T-helper 1 cell treated with Interleukin-12 subunit alpha and Interleukin-12 subunit beta and Interleukin-4 antibody, amounts not matched to agents 30 μg/mL and 1 μg/mL, for 36 hours (primary cell): Measurements from ENCODE around the gene MTCL3.

ENCODE experiments used
- H3K27ac Mint-ChIP-seq: one replicate; pipeline ENCODE4 v1.8.0; 2021; ENCODE audit warnings: mild to moderate bottlenecking, mixed read lengths
- H3K27me3 Mint-ChIP-seq: one replicate; pipeline ENCODE4 v1.8.0; 2021; ENCODE audit warnings: low read depth, mixed read lengths
- H3K36me3 Mint-ChIP-seq: one replicate; pipeline ENCODE4 v1.8.0; 2021; ENCODE audit warnings: low read depth, mixed read lengths
- H3K4me1 Mint-ChIP-seq: one replicate; pipeline ENCODE4 v1.8.0; 2021; ENCODE audit warnings: low read depth, mixed read lengths
- H3K4me3 Mint-ChIP-seq: one replicate; pipeline ENCODE4 v1.8.0; 2021; ENCODE audit warnings: mild to moderate bottlenecking, moderate library complexity, mixed read lengths
- H3K9me3 Mint-ChIP-seq: one replicate; pipeline ENCODE4 v1.8.0; 2021; ENCODE audit warnings: mixed read lengths

The MTCL3 gene

DNA sequence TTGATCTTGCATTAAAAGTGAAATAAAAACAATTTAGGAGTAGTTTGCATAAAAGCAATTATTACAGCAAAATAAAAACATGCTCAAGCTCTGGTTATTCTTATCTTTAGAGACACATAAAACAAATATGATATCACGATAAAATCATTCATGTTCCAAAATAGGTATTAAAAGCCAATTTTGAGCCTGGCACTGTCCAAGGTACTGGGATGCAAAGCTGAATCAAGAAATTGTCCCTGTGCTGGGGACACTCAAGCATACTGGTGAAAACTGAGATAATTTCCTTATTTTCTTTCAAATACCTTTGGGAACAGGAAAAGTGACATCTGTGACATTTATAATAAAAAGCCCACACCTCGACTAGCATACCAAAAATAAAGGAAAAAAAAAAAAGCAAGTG is 931 bp upstream of the MTCL3 start:
- H3K4me1 Mint-ChIP-seq, result peaks cover 20% of the 10 kb centered on the region
- peaks cover 8% of the 10 kb centered on the region for H3K36me3 Mint-ChIP-seq
- H3K9me3 Mint-ChIP-seq, result no peaks in the 10 kb centered on the region
- H3K27ac Mint-ChIP-seq, result no peak overlapping the region
- peaks cover 49% of the 10 kb centered on the region for H3K27me3 Mint-ChIP-seq
- no peak overlapping the region for H3K4me3 Mint-ChIP-seq

DNA sequence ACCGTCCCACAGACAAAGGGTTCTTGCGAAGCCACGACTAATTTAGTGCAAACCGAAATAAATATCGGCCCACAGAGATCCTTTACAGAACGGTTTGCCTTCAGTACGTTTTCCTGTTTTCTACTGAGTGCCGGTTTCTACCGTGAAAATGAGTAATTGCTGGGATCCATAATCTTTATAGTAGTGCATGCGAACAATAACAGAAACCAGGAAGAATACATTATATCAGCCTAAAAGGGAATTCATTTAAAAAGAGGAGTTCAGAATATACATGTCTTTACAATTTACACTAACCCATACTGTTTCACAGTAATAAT is 292 bp upstream of the MTCL3 start:
- H3K4me1 Mint-ChIP-seq, result peaks cover 24% of the 10 kb centered on the region
- peak overlapping the region; percentile 79 for H3K27ac Mint-ChIP-seq
- peaks cover 46% of the 10 kb centered on the region for H3K27me3 Mint-ChIP-seq
- H3K9me3 Mint-ChIP-seq, result no peaks in the 10 kb centered on the region
- H3K36me3 Mint-ChIP-seq, result peaks cover 10% of the 10 kb centered on the region
- peak overlapping the region; percentile 91 for H3K4me3 Mint-ChIP-seq

DNA sequence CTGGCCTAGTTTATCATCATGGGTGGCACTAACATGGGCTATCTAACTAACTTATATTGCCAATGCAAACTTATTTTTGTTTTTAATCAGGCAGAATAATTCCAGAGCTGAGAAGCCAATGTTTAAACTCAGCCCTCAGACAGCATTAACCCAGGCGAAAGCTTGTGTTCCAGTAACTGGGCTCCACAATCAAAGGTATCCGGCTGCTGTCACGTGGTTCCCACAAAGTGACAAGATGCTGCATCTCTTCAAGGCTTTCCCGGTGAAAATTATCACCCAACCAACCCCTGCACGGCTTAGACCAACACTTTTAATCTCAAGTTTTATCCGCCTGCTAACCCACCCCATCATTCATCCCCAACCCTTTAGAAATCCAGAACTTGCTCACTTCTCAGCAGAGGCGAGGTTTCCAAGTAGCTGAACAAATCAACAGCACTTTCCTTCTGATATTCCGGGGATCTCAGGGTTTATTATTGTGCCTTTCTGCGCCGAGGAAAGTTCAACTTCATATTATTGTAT is 885 bp downstream of the MTCL3 start:
- peak overlapping the region; percentile 81 for H3K27ac Mint-ChIP-seq
- peaks cover 34% of the 10 kb centered on the region for H3K27me3 Mint-ChIP-seq
- H3K36me3 Mint-ChIP-seq, result peaks cover 15% of the 10 kb centered on the region
- no peaks in the 10 kb centered on the region for H3K9me3 Mint-ChIP-seq
- peaks cover 30% of the 10 kb centered on the region for H3K4me1 Mint-ChIP-seq
- H3K4me3 Mint-ChIP-seq, result peak overlapping the region; percentile 91

DNA sequence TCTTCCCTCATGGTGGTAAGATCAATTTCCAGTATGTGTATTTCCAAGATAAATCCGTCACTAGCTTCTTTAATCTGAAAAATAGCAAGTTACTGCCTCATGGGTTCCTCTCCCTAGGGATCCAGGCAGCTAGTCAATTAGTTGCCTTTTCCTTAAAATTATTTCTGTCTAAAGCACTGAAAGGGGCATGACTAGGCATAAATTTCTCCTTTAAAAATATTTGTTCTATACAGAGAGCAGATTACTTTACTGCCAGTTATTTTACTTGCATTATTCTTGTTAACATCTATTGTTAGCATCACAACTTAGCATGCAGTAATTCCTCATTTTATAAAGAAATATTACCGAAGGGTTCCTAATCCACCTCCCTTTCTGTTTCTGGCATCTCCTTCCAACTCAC is 1.4 kb downstream of the MTCL3 start:
- Mint-ChIP-seq H3K9me3 (no peaks in the 10 kb centered on the region), H3K36me3 (peaks cover 16% of the 10 kb centered on the region), H3K4me1 (peaks cover 31% of the 10 kb centered on the region), H3K27me3 (peaks cover 32% of the 10 kb centered on the region), H3K27ac (peak overlapping the region; percentile 81), H3K4me3 (peak overlapping the region; percentile 91)

DNA sequence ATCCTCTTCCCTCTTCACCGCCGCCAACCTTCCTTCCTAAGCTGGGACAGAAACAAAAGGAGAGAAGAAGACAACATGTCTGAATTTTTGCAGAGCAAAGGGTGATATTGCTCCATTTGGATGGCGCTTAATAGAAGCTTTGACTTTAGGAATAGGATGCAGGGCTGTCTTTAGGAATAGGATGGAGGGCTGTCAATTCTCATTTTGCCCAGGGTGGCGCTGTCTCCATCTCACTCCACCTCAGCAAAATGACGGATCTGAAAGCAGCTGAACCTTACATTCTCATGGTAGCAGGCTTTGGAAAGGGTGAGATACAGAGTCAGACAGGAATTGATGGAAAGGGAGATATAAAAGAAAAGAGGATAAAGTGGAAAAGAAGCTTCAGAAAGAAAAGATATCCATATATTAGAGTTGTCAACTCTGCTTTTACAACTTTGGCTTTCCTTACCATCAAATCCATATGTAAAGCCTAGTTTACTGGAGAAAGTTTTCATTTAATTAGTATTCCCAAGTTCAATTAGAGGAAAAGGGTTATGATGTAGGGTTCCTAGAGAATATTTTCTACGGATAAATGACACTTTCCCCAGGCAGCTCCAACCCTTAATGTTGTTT is 2.4 kb downstream of the MTCL3 start:
- Mint-ChIP-seq H3K27ac (peak overlapping the region; percentile 89), H3K9me3 (no peaks in the 10 kb centered on the region), H3K4me3 (peak overlapping the region; percentile 87), H3K4me1 (peaks cover 35% of the 10 kb centered on the region), H3K36me3 (peaks cover 20% of the 10 kb centered on the region), H3K27me3 (peaks cover 25% of the 10 kb centered on the region)

DNA sequence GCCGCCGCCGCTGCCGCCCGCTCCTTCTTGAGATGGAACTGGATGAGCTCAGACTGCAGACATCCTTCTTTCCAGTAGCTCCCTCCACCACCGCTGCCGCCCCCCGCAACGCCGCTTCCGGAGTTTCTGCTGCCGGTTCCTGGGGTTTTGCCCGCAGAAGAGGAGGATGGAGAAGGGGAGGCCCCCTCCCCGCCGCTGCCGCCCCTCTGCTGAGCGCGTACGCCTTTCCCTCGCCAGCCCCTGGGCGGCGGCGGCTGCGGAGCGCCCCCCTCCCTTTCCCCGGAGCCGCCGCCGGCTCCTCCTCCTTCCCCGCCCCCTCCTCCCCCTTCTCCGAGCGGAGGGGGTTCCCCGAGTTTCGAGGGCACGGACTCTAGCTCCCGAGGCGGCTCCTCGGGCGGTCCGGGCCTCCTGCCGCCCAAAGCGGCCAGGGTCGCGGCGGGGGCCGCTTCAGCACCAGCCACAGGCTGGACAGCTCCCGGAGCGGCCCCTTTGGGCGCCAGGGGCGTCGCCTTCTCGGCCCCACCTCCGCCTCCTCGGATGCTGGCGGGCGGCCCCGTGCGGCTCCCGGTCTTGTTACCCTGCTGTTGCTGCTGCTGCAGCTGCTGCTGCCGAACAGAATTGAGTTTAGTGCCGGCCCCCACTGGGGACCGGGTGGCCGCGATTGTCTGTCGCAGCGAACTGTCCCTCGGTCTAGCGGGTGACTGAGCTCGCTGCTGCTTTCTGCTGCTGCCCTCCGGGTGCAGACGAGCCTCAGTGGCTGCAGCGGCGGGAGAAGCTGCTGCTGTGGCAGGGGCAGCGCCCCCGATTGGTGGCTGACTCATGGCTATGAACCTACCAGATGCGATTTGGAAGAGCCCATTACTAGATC is 3.1 kb downstream of the MTCL3 start:
- Mint-ChIP-seq H3K4me1 (peaks cover 35% of the 10 kb centered on the region), H3K4me3 (peak overlapping the region; percentile 90), H3K27ac (peak overlapping the region; percentile 89), H3K27me3 (peaks cover 19% of the 10 kb centered on the region), H3K9me3 (no peaks in the 10 kb centered on the region), H3K36me3 (peaks cover 22% of the 10 kb centered on the region)

DNA sequence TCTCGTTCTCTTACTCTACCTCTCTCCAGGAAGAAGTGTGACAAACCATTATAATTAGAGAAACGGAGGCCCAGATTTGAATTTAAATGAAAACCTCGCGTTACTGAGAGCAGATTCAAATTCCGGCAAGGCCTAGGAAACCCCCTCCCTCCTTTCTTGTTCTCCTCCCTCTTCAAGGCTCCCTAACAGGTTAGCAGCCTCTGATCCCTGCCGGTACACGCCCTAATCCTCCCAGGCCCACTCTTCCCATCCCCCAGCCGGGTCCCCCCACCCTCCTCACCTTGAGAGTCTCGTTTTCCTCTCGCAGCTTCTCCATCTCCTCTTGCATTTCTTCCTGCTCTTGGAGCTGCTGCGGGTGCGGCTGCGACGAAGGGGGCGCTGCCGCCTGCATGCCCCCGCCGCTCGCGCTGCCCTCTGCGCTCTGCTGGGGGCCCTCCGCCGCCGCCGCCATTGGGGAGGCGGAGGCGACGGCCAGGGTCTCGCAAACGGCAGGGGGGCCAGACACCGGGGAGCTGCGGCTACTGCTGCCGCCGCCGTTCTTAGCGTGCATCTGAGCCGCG is 3.8 kb downstream of the MTCL3 start:
- Mint-ChIP-seq H3K4me1 (peaks cover 39% of the 10 kb centered on the region), H3K4me3 (peak overlapping the region; percentile 90), H3K36me3 (peaks cover 28% of the 10 kb centered on the region), H3K27me3 (peaks cover 19% of the 10 kb centered on the region), H3K27ac (peak overlapping the region; percentile 87), H3K9me3 (no peaks in the 10 kb centered on the region)

DNA sequence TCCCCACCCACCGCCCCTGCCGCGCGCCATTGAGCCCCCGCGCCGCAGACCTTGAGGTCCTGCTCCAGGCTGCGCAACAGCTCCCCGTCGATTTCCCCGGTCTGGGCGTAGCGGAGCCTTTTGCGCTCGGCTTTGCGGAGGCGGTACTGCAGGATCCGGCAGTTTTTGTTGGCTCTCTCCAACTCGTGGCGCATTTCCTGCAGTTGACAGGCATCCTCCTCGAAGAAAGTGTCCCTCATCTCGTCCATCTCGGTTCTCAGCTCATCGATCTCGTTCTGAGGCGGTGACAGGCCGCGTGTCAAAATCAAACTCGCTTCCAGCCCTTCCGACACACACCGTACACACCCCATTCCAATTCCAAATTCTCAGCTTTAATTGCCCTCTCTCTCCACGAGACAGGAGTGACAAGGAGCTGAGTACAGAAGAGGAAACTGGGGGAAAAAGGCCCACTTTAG is 4.3 kb downstream of the MTCL3 start:
- H3K27me3 Mint-ChIP-seq, result peaks cover 14% of the 10 kb centered on the region
- H3K9me3 Mint-ChIP-seq, result no peaks in the 10 kb centered on the region
- peaks cover 32% of the 10 kb centered on the region for H3K36me3 Mint-ChIP-seq
- H3K4me3 Mint-ChIP-seq, result peak overlapping the region; percentile 90
- H3K4me1 Mint-ChIP-seq, result peaks cover 39% of the 10 kb centered on the region
- peak overlapping the region; percentile 87 for H3K27ac Mint-ChIP-seq

DNA sequence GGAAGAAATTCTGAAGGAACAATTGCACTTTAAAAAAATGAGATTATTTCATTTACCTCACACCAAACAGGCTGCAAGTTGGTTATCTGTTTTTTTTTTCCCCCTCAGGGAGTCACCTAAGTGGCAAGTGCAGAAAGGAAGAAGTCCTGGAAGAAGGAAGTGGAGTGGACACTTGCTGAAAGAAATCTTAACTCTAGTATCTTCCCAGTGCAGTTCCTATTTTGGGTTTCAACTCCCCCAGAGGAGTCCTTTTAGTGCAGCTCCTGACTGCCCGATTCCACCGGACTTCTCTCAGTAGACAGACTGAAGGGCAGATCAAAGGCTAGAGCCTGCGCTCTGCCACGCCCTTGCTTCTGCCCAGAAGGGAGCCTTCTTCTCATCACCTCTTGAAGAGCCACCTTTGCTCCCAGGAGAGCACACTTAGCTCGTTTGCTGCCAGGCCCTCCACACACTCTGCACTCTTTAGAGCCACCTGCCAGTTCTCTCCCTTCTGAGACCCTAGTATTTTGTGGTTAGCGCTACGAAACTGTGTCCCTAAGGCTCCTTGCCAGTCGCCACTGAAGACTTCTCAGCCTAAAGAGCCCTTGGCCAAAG is 4.9 kb downstream of the MTCL3 start:
- peaks cover 37% of the 10 kb centered on the region for H3K4me1 Mint-ChIP-seq
- no peaks in the 10 kb centered on the region for H3K9me3 Mint-ChIP-seq
- H3K4me3 Mint-ChIP-seq, result peak overlapping the region; percentile 90
- peak overlapping the region; percentile 18 for H3K27ac Mint-ChIP-seq
- peaks cover 35% of the 10 kb centered on the region for H3K36me3 Mint-ChIP-seq
- peaks cover 11% of the 10 kb centered on the region for H3K27me3 Mint-ChIP-seq

DNA sequence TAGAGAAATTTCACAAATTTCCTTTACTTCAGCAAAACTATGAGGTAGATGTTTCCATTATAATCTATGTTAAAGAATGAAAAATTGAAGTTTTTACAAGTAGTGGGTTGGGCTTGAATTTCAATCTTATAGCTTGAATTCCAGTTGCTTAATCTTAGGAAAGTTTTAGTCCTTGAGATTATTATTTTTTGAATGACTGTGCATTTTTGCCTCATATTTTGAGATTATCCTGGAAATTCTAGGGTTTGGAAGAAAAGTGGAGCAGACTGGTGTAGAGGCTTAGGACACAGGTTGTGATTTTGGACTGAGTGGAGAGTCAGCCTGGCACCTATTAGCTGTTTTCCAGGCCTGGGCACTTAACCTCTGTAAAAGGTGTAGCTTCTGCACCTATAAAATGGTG is 5.7 kb downstream of the MTCL3 start:
- Mint-ChIP-seq H3K27me3 (peaks cover 2% of the 10 kb centered on the region), H3K36me3 (peaks cover 40% of the 10 kb centered on the region), H3K4me3 (no peak overlapping the region), H3K4me1 (peaks cover 30% of the 10 kb centered on the region), H3K27ac (no peak overlapping the region), H3K9me3 (no peaks in the 10 kb centered on the region)

DNA sequence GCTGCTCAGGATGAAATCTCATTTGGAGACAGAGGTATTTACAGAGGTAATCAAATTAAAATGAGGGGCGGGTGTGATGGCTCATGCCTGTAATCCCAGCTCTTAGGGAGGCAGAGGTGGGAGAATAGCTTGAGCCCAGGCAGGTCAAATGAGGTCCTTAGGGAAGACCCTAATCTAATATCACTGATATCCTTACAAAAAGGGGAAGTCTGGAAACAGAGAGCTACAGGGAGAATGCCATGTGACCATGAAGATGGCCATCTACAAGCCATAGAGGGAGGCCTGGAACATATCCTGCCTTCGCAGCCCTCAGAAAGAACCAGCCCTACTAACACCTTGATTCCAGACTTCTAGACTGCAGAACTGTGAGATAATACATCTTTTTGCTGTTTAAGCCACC is 8.3 kb downstream of the MTCL3 start:
- Mint-ChIP-seq H3K27me3 (no peaks in the 10 kb centered on the region), H3K4me3 (no peak overlapping the region), H3K36me3 (peaks cover 40% of the 10 kb centered on the region), H3K4me1 (peaks cover 21% of the 10 kb centered on the region), H3K27ac (no peak overlapping the region), H3K9me3 (no peaks in the 10 kb centered on the region)

DNA sequence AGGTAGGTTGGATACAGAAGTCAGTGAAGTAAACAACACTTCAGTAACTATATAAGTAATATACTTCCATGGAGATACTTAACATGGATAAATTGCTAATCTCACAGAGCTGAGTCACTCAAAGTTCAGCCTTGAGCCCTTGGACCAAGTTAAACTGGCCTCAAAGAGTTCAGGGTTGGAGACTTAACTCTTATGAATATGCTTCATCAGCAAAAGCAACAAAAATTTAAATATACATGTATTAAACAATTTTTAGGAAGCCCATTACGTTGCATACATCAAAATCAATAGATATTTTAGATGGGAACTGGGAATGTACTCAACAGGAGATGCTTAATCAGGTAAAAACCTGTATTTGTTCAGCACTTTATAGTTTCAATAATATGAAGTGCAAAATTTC is 12.2 kb downstream of the MTCL3 start:
- peaks cover 33% of the 10 kb centered on the region for H3K36me3 Mint-ChIP-seq
- H3K9me3 Mint-ChIP-seq, result no peaks in the 10 kb centered on the region
- no peak overlapping the region for H3K27ac Mint-ChIP-seq
- no peaks in the 10 kb centered on the region for H3K27me3 Mint-ChIP-seq
- no peak overlapping the region for H3K4me3 Mint-ChIP-seq
- peaks cover 4% of the 10 kb centered on the region for H3K4me1 Mint-ChIP-seq

DNA sequence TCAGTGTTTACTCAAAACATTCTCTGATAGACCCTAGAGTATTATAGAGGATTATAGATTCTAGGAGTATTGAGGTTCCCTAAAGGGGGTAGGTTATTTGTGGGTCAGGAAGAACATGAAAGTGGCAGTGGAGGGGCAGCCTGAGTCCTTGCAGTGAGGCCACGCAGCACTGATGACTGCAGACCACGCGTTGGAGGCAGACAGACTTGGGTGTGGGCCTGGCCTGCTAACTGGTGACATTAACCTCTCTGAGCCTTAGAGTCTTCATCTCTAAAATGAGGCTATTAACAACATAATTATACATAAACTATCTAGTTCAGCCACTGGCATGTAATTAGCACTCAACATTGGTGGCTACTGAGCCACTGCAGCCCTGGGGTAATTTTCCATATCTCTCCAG is 16.1 kb downstream of the MTCL3 start:
- no peaks in the 10 kb centered on the region for H3K9me3 Mint-ChIP-seq
- no peak overlapping the region for H3K4me3 Mint-ChIP-seq
- H3K4me1 Mint-ChIP-seq, result no peaks in the 10 kb centered on the region
- H3K27me3 Mint-ChIP-seq, result peaks cover 6% of the 10 kb centered on the region
- H3K36me3 Mint-ChIP-seq, result peaks cover 14% of the 10 kb centered on the region
- no peak overlapping the region for H3K27ac Mint-ChIP-seq

DNA sequence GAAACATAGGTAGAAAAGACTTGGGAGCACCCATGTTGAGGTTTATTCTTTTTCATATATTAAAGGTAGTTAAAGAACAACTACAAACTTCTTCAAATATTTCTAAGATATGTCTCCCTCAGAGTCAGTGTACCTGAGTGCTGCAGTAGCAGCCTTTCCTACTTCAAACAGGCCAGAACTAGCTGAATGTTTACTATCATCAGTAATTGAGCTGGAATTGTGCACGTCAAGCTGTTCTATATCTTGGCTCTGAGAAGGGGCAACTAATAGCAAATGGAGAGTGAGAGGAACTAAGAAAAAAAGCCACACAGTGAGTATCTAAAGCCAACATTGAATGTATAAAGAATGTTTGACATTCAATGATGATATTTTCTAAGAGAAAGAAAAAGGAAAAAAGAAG is 21.7 kb downstream of the MTCL3 start:
- Mint-ChIP-seq H3K9me3 (no peaks in the 10 kb centered on the region), H3K4me1 (peaks cover 9% of the 10 kb centered on the region)

More for the DNA sequence above, 21.7 kb downstream of the MTCL3 start:
- Mint-ChIP-seq H3K27ac (no peak overlapping the region), H3K36me3 (peaks cover 14% of the 10 kb centered on the region), H3K4me3 (no peak overlapping the region), H3K27me3 (peaks cover 6% of the 10 kb centered on the region)
